Endothelial cell of umbilical vein (primary cell): ENCODE data around the gene UQCRH. TPM values are rescaled to one million over a fixed set of nuclear protein-coding genes. Genes with fewer than 3 reads are reported as not detected.
A peak's percentile ranks its signal among the peaks of the same experiment; 100 is the strongest.

Experiments
- BruUV-seq: library from RNA; stranded (reverse); fragments of 400-500 nt; replicated peaks from 2 replicates; lab custom pipeline; 2021; lab: Mats Ljungman, UMichigan
- CTCF ChIA-PET: fragments of 300-600, 350-600 bp; sonication (Branson Sonifier 250); formaldehyde crosslinking; loops from one replicate; lab custom pipeline; 2021; ENCODE audit warnings: antibody characterized with exemption, inconsistent platforms; lab: Charles Lee
- POLR2A ChIA-PET: fragments of 300-600, 350-600 bp; sonication (Branson Sonifier 250); formaldehyde crosslinking; loops from one replicate; lab custom pipeline; 2021; ENCODE audit warnings: antibody characterized with exemption, inconsistent platforms; lab: Charles Lee
- DNase-seq: peaks from one replicate; pipeline ENCODE4 v3.0.0-alpha.2; 2011; ENCODE audit warnings: low read depth, low spot score
- FAIRE-seq: peaks from 2 replicates; lab custom pipeline; 2011; peaks lifted over from hg19 to GRCh38; lab: Jason Lieb, UNC
- H2AFZ ChIP-seq: 2 replicates; pipeline ENCODE4 v1.6.0; 2012; ENCODE audit warnings: low read depth, low read length, control low read depth, inconsistent platforms
- H3K27ac ChIP-seq: 2 replicates; pipeline ENCODE4 v1.5.1; 2011; ENCODE audit warnings: low read depth, mild to moderate bottlenecking, control low read depth, low read length, moderate library complexity; ENCODE audit not compliant: insufficient read depth
- H3K27me3 ChIP-seq, 2 experiments: 2 replicates each; pipeline versions ENCODE4 v1.6.0 to v1.6.1; 2011; ENCODE audit warnings: low read length in 2 of 2, mixed read lengths in 1 of 2; ENCODE audit not compliant: control insufficient read depth in 2 of 2, insufficient read depth in 2 of 2
- H3K36me3 ChIP-seq, 2 experiments: 2 replicates in 1 of 2; 3 replicates in 1 of 2; pipeline ENCODE4 v1.5.1; 2011; ENCODE audit warnings: low read length in 2 of 2, mild to moderate bottlenecking in 1 of 2, moderate library complexity in 1 of 2; ENCODE audit not compliant: control insufficient read depth in 2 of 2, insufficient read depth in 2 of 2; ENCODE audit errors: extremely low read depth in 1 of 2
- H3K4me1 ChIP-seq: 3 replicates; pipeline ENCODE4 v1.5.1; 2011; ENCODE audit warnings: mild to moderate bottlenecking, low read length; ENCODE audit not compliant: control insufficient read depth, insufficient read depth; ENCODE audit errors: extremely low read depth
- H3K4me2 ChIP-seq: 2 replicates; pipeline ENCODE4 v1.6.1; 2011; ENCODE audit warnings: low read length, control low read depth, mixed read lengths; ENCODE audit not compliant: insufficient read depth
- H3K4me3 ChIP-seq, 3 experiments: fragments of 200-600 bp in 1 of 3; sonication (generic), shearing (Covaris generic) in 1 of 3; replicated peaks in 1 of 3; 2 replicates each; pipeline ENCODE4 v1.5.1; 2011 to 2016; ENCODE audit warnings: control low read depth in 3 of 3, low read length in 3 of 3, mild to moderate bottlenecking in 2 of 3, inconsistent platforms in 1 of 3, low read depth in 1 of 3, moderate library complexity in 1 of 3; ENCODE audit not compliant: insufficient read depth in 1 of 3
- H3K79me2 ChIP-seq: 2 replicates; pipeline ENCODE4 v1.6.0; 2012; ENCODE audit warnings: low read length, inconsistent platforms; ENCODE audit not compliant: control insufficient read depth, insufficient read depth
- H3K9ac ChIP-seq: replicated peaks from 2 replicates; pipeline ENCODE3; 2011; ENCODE audit warnings: low read length, control low read depth; ENCODE audit not compliant: insufficient read depth; ENCODE audit errors: extremely low read depth
- H3K9me1 ChIP-seq: replicated peaks from 3 replicates; pipeline ENCODE4 v1.6.0; 2011; ENCODE audit warnings: mild to moderate bottlenecking, low read length; ENCODE audit not compliant: control insufficient read depth, insufficient read depth; ENCODE audit errors: extremely low read depth
- H3K9me3 ChIP-seq: replicated peaks from 2 replicates; pipeline ENCODE4 v1.5.1; 2012; ENCODE audit warnings: low read length, inconsistent platforms; ENCODE audit not compliant: control insufficient read depth, insufficient read depth
- H4K20me1 ChIP-seq: replicated peaks from 2 replicates; pipeline ENCODE3; 2011; ENCODE audit warnings: mild to moderate bottlenecking, low read length; ENCODE audit not compliant: control insufficient read depth, insufficient read depth; ENCODE audit errors: extremely low read depth
- EZH2 ChIP-seq: IDR thresholded peaks from 2 replicates; pipeline ENCODE4 v1.6.1; 2012; ENCODE audit warnings: borderline replicate concordance, low read depth, mild to moderate bottlenecking, moderate library complexity, low read length, inconsistent platforms; ENCODE audit not compliant: severe bottlenecking
- FOS ChIP-seq: IDR thresholded peaks from 2 replicates; pipeline ENCODE4 v1.6.1; 2011; ENCODE audit warnings: mild to moderate bottlenecking, low read length, moderate library complexity, borderline replicate concordance; ENCODE audit not compliant: insufficient read depth
- GATA2 ChIP-seq: IDR thresholded peaks from 2 replicates; pipeline ENCODE4 v1.7.0; 2011; ENCODE audit warnings: low read depth, mild to moderate bottlenecking, moderate library complexity, mixed read lengths, low read length; ENCODE audit not compliant: insufficient read length, insufficient read depth
- JUN ChIP-seq: IDR thresholded peaks from 2 replicates; pipeline ENCODE4 v1.6.1; 2011; ENCODE audit warnings: borderline replicate concordance, low read depth; ENCODE audit not compliant: insufficient read length, insufficient read depth
- MYC ChIP-seq: IDR thresholded peaks from one replicate; pipeline ENCODE4 v1.6.1; 2011; ENCODE audit warnings: mild to moderate bottlenecking, low read depth, low read length
- POLR2A ChIP-seq: IDR thresholded peaks from 2 replicates; pipeline ENCODE4 v1.6.1; 2012; ENCODE audit warnings: low read depth, mild to moderate bottlenecking, control low read depth, low read length
- POLR2AphosphoS5 ChIP-seq: IDR thresholded peaks from 2 replicates; pipeline ENCODE4 v1.6.1; 2012; ENCODE audit warnings: low read depth, mild to moderate bottlenecking, control low read depth, low read length, moderate library complexity; ENCODE audit not compliant: insufficient read depth
- dilution Hi-C: fragments of 300-500 bp; cut with MboI; formaldehyde crosslinking; loops from one replicate; pipeline ENCODE4 v1.15.0; 2019; ENCODE audit warnings: low sequenced_read_pairs; ENCODE audit not compliant: extremely low pct_ligation_motif_present
- intact Hi-C: fragments of 100-400 bp; cut with micrococcal nuclease; formaldehyde crosslinking; loops from one replicate; pipeline ENCODE4 v1.10.0; 2022
- polyA plus RNA-seq, 4 experiments: library from polyadenylated mRNA; depleted of rRNA in 3 of 4; stranded (reverse) in 3 of 4; unstranded in 1 of 4; fragments of >200 nt; gene quantifications; 2 replicates each; pipeline versions ENCODE4 v1.2.1 to v1.2.3, GENCODE V29; 2011 to 2012; ENCODE audit warnings: missing spikeins in 1 of 4
- total RNA-seq: library from RNA; stranded (reverse); gene quantifications from 2 replicates; pipeline ENCODE4 v1.2.3, GENCODE V29; 2021
- TF ChIP-seq, protein P1 (sequence below), 2 donors: IDR thresholded peaks; 1 replicate in 1 of 2; 2 replicates in 1 of 2; pipeline ENCODE4 v1.5.1; 2011; ENCODE audit warnings: low read length in 2 of 2, mild to moderate bottlenecking in 2 of 2, moderate library complexity in 2 of 2, control low read depth in 1 of 2, inconsistent platforms in 1 of 2, low read depth in 1 of 2; ENCODE audit not compliant: insufficient read depth in 1 of 2; ENCODE audit errors: extremely low read depth in 1 of 2
- TF ChIP-seq, protein P2 (sequence below): IDR thresholded peaks from 2 replicates; pipeline ENCODE4 v1.6.1; 2011; ENCODE audit not compliant: insufficient read depth, insufficient read length

Gene UQCRH
- total and polyA plus RNA-seq, 2 donors (not counting 3 experiments of a cell fraction or from before 2014, with no cell fraction given): 253 to 527 TPM

DNA sequence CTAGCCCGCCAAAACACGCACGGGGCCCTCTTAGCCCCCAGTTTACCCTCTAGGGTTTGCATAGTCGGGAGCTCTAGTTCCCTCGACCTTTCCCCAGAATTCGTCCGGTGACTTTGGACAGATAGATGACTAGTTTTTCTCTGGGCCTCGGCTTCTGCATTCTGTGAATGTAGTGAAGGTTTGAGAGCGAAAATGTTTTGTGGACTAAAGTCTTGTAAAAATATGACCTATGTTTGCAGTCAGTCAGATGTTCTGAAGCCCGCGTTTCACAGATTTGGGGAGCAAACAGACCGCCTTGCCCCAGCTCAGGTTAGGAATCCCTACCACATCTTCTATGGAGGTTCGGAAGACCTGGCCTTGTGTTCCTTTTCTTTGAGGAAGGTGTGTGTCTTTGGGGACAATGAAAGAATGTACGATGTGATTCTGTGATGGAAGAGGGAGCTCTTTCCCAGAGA, 401 bp downstream of the UQCRH start:
- Histone ChIP-seq H4K20me1 (no peaks in the 10 kb centered on the region), H3K27me3 (no peaks in the 10 kb centered on the region), H3K4me2 (peak overlapping the region; percentile 92), H3K9me1 (no peaks in the 10 kb centered on the region), H3K9me3 (no peaks in the 10 kb centered on the region), H3K27ac (peak overlapping the region; percentile 81), H3K9ac (peak overlapping the region; percentile 97), H3K4me1 (peaks cover 20% of the 10 kb centered on the region), H3K36me3 (no peaks in the 10 kb centered on the region), H3K4me3 (peak overlapping the region; percentile 81 to 94 (median 84)), H3K79me2 (peaks cover 93% of the 10 kb centered on the region), H2AFZ (peak overlapping the region; percentile 44)
- ChIA-PET CTCF (interaction anchor here (1.4 to 2.7 kb wide), 5 partner anchors 36 to 59 kb away, joined by 5 to 17 read pairs (median 7); partner anchors contain the start of genes NSUN4 and RAD54L), POLR2A (interaction anchor here (1.8 kb wide), 1 partner anchor 36 kb away, joined by 5 read pairs; the partner anchor contains the start of gene NSUN4)
- dilution Hi-C loops (no loop called here), intact Hi-C loops (loop anchor here (1.0 to 5.0 kb wide), 4 partner anchors 36 to 172 kb away; partner anchors contain the start of genes NSUN4, PIK3R3 and RAD54L)
- FAIRE-seq (no peak), DNase-seq (peak; percentile 53)
- BruUV-seq: TSS peak; percentile 82
- TF ChIP-seq JUN: no peak
- TF ChIP-seq FOS: no peak
- no peak for TF ChIP-seq MYC
- no peak for TF ChIP-seq GATA2
- no peak for TF ChIP-seq POLR2A
- TF ChIP-seq, protein P1, sequence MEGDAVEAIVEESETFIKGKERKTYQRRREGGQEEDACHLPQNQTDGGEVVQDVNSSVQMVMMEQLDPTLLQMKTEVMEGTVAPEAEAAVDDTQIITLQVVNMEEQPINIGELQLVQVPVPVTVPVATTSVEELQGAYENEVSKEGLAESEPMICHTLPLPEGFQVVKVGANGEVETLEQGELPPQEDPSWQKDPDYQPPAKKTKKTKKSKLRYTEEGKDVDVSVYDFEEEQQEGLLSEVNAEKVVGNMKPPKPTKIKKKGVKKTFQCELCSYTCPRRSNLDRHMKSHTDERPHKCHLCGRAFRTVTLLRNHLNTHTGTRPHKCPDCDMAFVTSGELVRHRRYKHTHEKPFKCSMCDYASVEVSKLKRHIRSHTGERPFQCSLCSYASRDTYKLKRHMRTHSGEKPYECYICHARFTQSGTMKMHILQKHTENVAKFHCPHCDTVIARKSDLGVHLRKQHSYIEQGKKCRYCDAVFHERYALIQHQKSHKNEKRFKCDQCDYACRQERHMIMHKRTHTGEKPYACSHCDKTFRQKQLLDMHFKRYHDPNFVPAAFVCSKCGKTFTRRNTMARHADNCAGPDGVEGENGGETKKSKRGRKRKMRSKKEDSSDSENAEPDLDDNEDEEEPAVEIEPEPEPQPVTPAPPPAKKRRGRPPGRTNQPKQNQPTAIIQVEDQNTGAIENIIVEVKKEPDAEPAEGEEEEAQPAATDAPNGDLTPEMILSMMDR (IDR thresholded peaks at IDR 0.05; ENCODE audit: extremely low read depth in 1 of 2, insufficient read depth in 1 of 2, low read depth in 1 of 2, low read length in 2 of 2): no peak
- no peak for TF ChIP-seq EZH2
- no peak for TF ChIP-seq POLR2AphosphoS5
- TF ChIP-seq, protein P2, sequence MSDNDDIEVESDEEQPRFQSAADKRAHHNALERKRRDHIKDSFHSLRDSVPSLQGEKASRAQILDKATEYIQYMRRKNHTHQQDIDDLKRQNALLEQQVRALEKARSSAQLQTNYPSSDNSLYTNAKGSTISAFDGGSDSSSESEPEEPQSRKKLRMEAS: no peak
